ENCODE measurements around the gene LPAR1. TPM values are rescaled to one million over a fixed set of nuclear protein-coding genes. Genes with fewer than 3 reads are reported as not detected.
A peak's percentile ranks its signal among the peaks of the same experiment; 100 is the strongest.
"Not testable (repeated sequence)": the region's sequence is repeated elsewhere in the genome, so short reads cannot be mapped to it uniquely, and the experiment has no call there.

LPAR1 gene
- total and polyA plus RNA-seq, 2 donors: 8.4 to 9.3 TPM

DNA sequence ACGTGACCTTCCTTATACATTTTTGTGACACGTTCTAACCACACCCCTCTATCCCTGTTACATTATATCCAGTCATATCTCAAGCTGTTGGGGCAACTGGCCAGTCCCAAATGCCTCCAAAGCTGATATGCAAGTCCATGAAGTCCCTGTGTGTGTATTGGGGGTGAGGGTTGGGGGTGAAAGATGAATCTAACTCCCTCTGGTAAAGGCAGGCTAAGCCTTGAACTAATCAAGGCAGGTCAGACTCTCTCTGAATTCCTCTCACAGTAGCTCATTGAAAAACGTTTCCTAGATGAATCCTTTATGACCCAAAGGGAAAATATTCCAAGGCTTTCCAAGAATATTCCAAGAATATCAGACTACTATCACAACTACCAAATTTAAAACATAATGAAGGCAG lies 195.3 kb downstream of the LPAR1 start:
- no peaks in the 10 kb centered on the region for H3K4me1 ChIP-seq (ENCODE audit: control insufficient read depth in 2 of 2, insufficient read depth in 2 of 2, low read length in 2 of 2)
- WGBS: 85% methylated on average over 3 of the region's 3 CpGs
- no peaks in the 10 kb centered on the region for H3K9me3 ChIP-seq (ENCODE audit: control insufficient read depth in 2 of 2, insufficient read depth in 1 of 2, low read length in 1 of 2)
- no peak overlapping the region for H3K27ac ChIP-seq (ENCODE audit: low read depth in 1 of 2, low read length in 1 of 2)
- no peaks in the 10 kb centered on the region for H3K27me3 ChIP-seq (ENCODE audit: control insufficient read depth in 2 of 2, insufficient read depth in 1 of 2, low read length in 1 of 2)
- no peak for DNase-seq (ENCODE audit: low read depth in 6 of 9, low spot score in 9 of 9)
- no peak overlapping the region for H3K4me3 ChIP-seq (ENCODE audit: low read length in 2 of 2)
- H3K36me3 ChIP-seq (ENCODE audit: control insufficient read depth in 2 of 2, insufficient read depth in 2 of 2, low read length in 1 of 2): no peaks in the 10 kb centered on the region

GRCh38 chr9:110842169-110842568 lies 196.1 kb downstream of the LPAR1 start:
- no peak overlapping the region for H3K4me3 ChIP-seq (ENCODE audit: low read length in 2 of 2)
- H3K4me1 ChIP-seq (ENCODE audit: control insufficient read depth in 2 of 2, insufficient read depth in 2 of 2, low read length in 2 of 2): no peaks in the 10 kb centered on the region
- H3K27ac ChIP-seq (ENCODE audit: low read depth in 1 of 2, low read length in 1 of 2): no peak overlapping the region
- H3K9me3 ChIP-seq (ENCODE audit: control insufficient read depth in 2 of 2, insufficient read depth in 1 of 2, low read length in 1 of 2): no peaks in the 10 kb centered on the region
- no peaks in the 10 kb centered on the region for H3K27me3 ChIP-seq (ENCODE audit: control insufficient read depth in 2 of 2, insufficient read depth in 1 of 2, low read length in 1 of 2)
- DNase-seq (ENCODE audit: low read depth in 6 of 9, low spot score in 9 of 9): no peak
- no peaks in the 10 kb centered on the region for H3K36me3 ChIP-seq (ENCODE audit: control insufficient read depth in 2 of 2, insufficient read depth in 2 of 2, low read length in 1 of 2)
- WGBS: 94% methylated on average over 9 of the region's 9 CpGs

- Histone ChIP-seq H3K4me1 (ENCODE audit: control insufficient read depth in 2 of 2, insufficient read depth in 2 of 2, low read length in 2 of 2) (no peaks in the 10 kb centered on the region), H3K27me3 (ENCODE audit: control insufficient read depth in 2 of 2, insufficient read depth in 1 of 2, low read length in 1 of 2) (no peaks in the 10 kb centered on the region), H3K4me3 (ENCODE audit: low read length in 2 of 2) (no peak overlapping the region), H3K36me3 (ENCODE audit: control insufficient read depth in 2 of 2, insufficient read depth in 2 of 2, low read length in 1 of 2) (no peaks in the 10 kb centered on the region), H3K27ac (ENCODE audit: low read depth in 1 of 2, low read length in 1 of 2) (no peak overlapping the region), H3K9me3 (ENCODE audit: control insufficient read depth in 2 of 2, insufficient read depth in 1 of 2, low read length in 1 of 2) (no peaks in the 10 kb centered on the region)
- DNase-seq (ENCODE audit: low read depth in 6 of 9, low spot score in 9 of 9): no peak
- 94% methylated on average over 2 of the region's 2 CpGs for WGBS
Measured at GRCh38 chr9:110837401-110838005, 200.8 kb downstream of the LPAR1 start.

DNA sequence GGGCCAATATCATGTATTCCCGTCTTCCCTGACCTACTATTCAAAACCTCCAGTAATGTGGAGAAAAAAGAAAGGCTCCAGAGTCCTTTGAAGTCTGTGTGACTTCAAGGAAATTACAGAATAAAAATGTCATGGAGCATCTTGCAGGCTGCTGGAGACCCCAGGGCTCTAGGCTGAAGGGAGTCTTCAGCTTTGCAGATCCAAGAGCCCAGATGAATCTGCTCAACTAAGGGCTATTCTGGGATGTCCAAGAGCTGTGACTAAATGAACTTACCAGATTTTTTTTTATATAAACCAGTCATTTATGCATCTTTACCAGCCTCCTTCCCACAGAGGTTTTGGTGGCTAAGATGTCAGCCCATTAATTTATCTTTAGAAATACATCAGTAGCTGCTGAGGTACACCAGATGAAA lies 202.4 kb downstream of the LPAR1 start:
- 97% methylated on average over 1 of the region's 1 CpG for WGBS
- DNase-seq (ENCODE audit: low read depth in 6 of 9, low spot score in 9 of 9): no peak
- Histone ChIP-seq H3K27me3 (ENCODE audit: control insufficient read depth in 2 of 2, insufficient read depth in 1 of 2, low read length in 1 of 2) (no peaks in the 10 kb centered on the region), H3K27ac (ENCODE audit: low read depth in 1 of 2, low read length in 1 of 2) (no peak overlapping the region), H3K4me3 (ENCODE audit: low read length in 2 of 2) (no peak overlapping the region), H3K9me3 (ENCODE audit: control insufficient read depth in 2 of 2, insufficient read depth in 1 of 2, low read length in 1 of 2) (no peaks in the 10 kb centered on the region), H3K4me1 (ENCODE audit: control insufficient read depth in 2 of 2, insufficient read depth in 2 of 2, low read length in 2 of 2) (no peaks in the 10 kb centered on the region), H3K36me3 (ENCODE audit: control insufficient read depth in 2 of 2, insufficient read depth in 2 of 2, low read length in 1 of 2) (no peaks in the 10 kb centered on the region)

DNA sequence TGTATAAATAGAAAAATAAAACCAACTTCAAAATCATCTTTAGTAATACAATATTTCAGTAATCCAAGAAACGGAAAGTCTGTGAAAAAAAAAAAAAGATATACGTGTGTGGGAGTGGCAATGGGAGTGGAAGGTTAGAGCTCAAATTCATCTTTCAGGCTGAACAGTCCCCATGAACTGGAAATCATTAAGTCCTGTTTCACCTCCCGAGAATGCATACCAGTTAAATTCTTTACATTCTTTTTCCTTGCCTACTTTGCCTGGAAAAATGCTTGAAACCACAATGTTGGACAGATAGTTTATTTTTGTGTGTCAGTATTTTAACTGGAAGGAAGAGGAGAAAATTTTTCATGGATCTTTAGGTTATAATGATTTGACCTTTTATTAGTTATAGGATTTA lies 202.9 kb downstream of the LPAR1 start:
- no peak for DNase-seq (ENCODE audit: low read depth in 6 of 9, low spot score in 9 of 9)
- 96% methylated on average over 3 of the region's 3 CpGs for WGBS
- Histone ChIP-seq H3K27ac (ENCODE audit: low read depth in 1 of 2, low read length in 1 of 2) (no peak overlapping the region), H3K4me1 (ENCODE audit: control insufficient read depth in 2 of 2, insufficient read depth in 2 of 2, low read length in 2 of 2) (no peaks in the 10 kb centered on the region), H3K9me3 (ENCODE audit: control insufficient read depth in 2 of 2, insufficient read depth in 1 of 2, low read length in 1 of 2) (peaks cover 0 to 2% of the 10 kb centered on the region in 2 donors), H3K27me3 (ENCODE audit: control insufficient read depth in 2 of 2, insufficient read depth in 1 of 2, low read length in 1 of 2) (no peaks in the 10 kb centered on the region), H3K4me3 (ENCODE audit: low read length in 2 of 2) (no peak overlapping the region), H3K36me3 (ENCODE audit: control insufficient read depth in 2 of 2, insufficient read depth in 2 of 2, low read length in 1 of 2) (no peaks in the 10 kb centered on the region)

GRCh38 chr9:110832926-110833325 lies 205.3 kb downstream of the LPAR1 start:
- H3K27ac ChIP-seq (ENCODE audit: low read depth in 1 of 2, low read length in 1 of 2): no peak overlapping the region
- no peak for DNase-seq (ENCODE audit: low read depth in 6 of 9, low spot score in 9 of 9)

GRCh38 chr9:110830495-110830894 lies 207.8 kb downstream of the LPAR1 start:
- Histone ChIP-seq H3K27me3 (ENCODE audit: control insufficient read depth in 2 of 2, insufficient read depth in 1 of 2, low read length in 1 of 2) (no peaks in the 10 kb centered on the region), H3K4me1 (ENCODE audit: control insufficient read depth in 2 of 2, insufficient read depth in 2 of 2, low read length in 2 of 2) (no peaks in the 10 kb centered on the region), H3K4me3 (ENCODE audit: low read length in 2 of 2) (no peak overlapping the region), H3K27ac (ENCODE audit: low read depth in 1 of 2, low read length in 1 of 2) (no peak overlapping the region), H3K36me3 (ENCODE audit: control insufficient read depth in 2 of 2, insufficient read depth in 2 of 2, low read length in 1 of 2) (no peaks in the 10 kb centered on the region), H3K9me3 (ENCODE audit: control insufficient read depth in 2 of 2, insufficient read depth in 1 of 2, low read length in 1 of 2) (peaks cover 0 to 2% of the 10 kb centered on the region in 2 donors)
- DNase-seq (ENCODE audit: low read depth in 6 of 9, low spot score in 9 of 9): no peak
- WGBS: 98% methylated on average over 21 of the region's 21 CpGs

More at GRCh38 chr9:110832926-110833325, 205.3 kb downstream of the LPAR1 start:
- no peaks in the 10 kb centered on the region for H3K36me3 ChIP-seq (ENCODE audit: control insufficient read depth in 2 of 2, insufficient read depth in 2 of 2, low read length in 1 of 2)
- no peak overlapping the region for H3K4me3 ChIP-seq (ENCODE audit: low read length in 2 of 2)
- no peaks in the 10 kb centered on the region for H3K4me1 ChIP-seq (ENCODE audit: control insufficient read depth in 2 of 2, insufficient read depth in 2 of 2, low read length in 2 of 2)
- H3K27me3 ChIP-seq (ENCODE audit: control insufficient read depth in 2 of 2, insufficient read depth in 1 of 2, low read length in 1 of 2): no peaks in the 10 kb centered on the region
- peaks cover 0 to 2% of the 10 kb centered on the region in 2 donors for H3K9me3 ChIP-seq (ENCODE audit: control insufficient read depth in 2 of 2, insufficient read depth in 1 of 2, low read length in 1 of 2)
- WGBS: 97% methylated on average over 3 of the region's 3 CpGs

DNA sequence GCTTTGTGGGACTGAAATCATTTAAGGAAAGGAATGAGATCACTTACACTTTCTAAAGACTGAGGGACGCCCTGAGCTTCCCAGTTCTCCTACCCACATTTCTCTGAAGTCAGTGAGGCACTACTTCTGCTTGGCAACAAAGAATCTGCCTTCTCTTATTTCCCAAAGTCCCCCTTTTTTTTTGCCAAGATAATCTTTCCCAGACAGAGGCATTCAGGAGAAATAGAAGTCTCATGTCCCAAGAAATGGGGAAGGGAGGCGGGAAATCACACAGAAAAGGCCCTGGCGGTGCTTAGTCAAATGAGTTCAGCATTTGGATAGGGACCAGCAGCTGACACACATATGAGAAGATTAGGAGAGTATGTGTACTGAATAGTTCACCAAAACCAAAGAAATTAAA lies 210.0 kb downstream of the LPAR1 start:
- peak in 3 of 9 donors; percentile 8 to 38 (median 8) for DNase-seq (ENCODE audit: low read depth in 6 of 9, low spot score in 9 of 9)
- 92% methylated on average over 3 of the region's 3 CpGs for WGBS
- Histone ChIP-seq H3K4me3 (ENCODE audit: low read length in 2 of 2) (no peak overlapping the region), H3K27me3 (ENCODE audit: control insufficient read depth in 2 of 2, insufficient read depth in 1 of 2, low read length in 1 of 2) (no peaks in the 10 kb centered on the region), H3K27ac (ENCODE audit: low read depth in 1 of 2, low read length in 1 of 2) (peak overlapping the region in 1 of 2 donors; percentile 48), H3K4me1 (ENCODE audit: control insufficient read depth in 2 of 2, insufficient read depth in 2 of 2, low read length in 2 of 2) (no peaks in the 10 kb centered on the region), H3K36me3 (ENCODE audit: control insufficient read depth in 2 of 2, insufficient read depth in 2 of 2, low read length in 1 of 2) (no peaks in the 10 kb centered on the region), H3K9me3 (ENCODE audit: control insufficient read depth in 2 of 2, insufficient read depth in 1 of 2, low read length in 1 of 2) (peaks cover 0 to 2% of the 10 kb centered on the region in 2 donors)

DNA sequence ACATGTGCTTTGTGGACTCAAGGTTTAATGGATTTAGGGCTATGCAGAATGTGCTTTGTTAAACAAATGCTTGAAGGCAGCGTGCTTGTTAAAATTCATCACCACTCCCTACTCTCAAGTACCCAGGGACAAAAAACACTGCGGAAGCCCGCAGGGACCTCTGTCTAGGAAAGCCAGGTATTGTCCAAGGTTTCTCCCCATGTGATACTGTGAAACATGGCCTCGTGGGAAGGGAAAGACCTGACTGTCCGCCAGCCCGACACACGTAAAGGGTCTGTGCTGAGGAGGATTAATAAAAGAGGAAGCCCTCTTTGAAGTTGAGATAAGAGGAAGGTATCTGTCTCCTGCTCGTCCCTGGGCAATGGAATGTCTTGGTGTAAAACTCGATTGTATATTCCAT lies 211.9 kb downstream of the LPAR1 start:
- H3K4me1 ChIP-seq (ENCODE audit: control insufficient read depth in 2 of 2, insufficient read depth in 2 of 2, low read length in 2 of 2); H3K9me3 ChIP-seq (ENCODE audit: control insufficient read depth in 2 of 2, insufficient read depth in 1 of 2, low read length in 1 of 2); H3K4me3 ChIP-seq (ENCODE audit: low read length in 2 of 2); H3K36me3 ChIP-seq (ENCODE audit: control insufficient read depth in 2 of 2, insufficient read depth in 2 of 2, low read length in 1 of 2); H3K27ac ChIP-seq (ENCODE audit: low read depth in 1 of 2, low read length in 1 of 2); DNase-seq (ENCODE audit: low read depth in 6 of 9, low spot score in 9 of 9); H3K27me3 ChIP-seq (ENCODE audit: control insufficient read depth in 2 of 2, insufficient read depth in 1 of 2, low read length in 1 of 2): not testable (repeated sequence)
- 93% methylated on average over 9 of the region's 9 CpGs for WGBS
